HFF-Myc (cell line): ENCODE results near the gene HIKESHI.
A peak's percentile ranks its signal among the peaks of the same experiment; 100 is the strongest.

Experiments used
- DNase-seq: peaks from one replicate; pipeline ENCODE4 v3.0.0-alpha.2; 2011; ENCODE audit warnings: low read depth; ENCODE audit errors: extremely low read depth
- H3K4me3 ChIP-seq: replicated peaks from 2 replicates; pipeline ENCODE4 v1.5.1; 2011; ENCODE audit warnings: low read depth, mild to moderate bottlenecking, control low read depth, low read length
- TF ChIP-seq, protein P1 (sequence below): IDR thresholded peaks from 2 replicates; pipeline ENCODE4 v1.5.1; 2012; ENCODE audit warnings: mild to moderate bottlenecking, low read depth, low read length, control low read depth; ENCODE audit errors: missing control alignments

Gene HIKESHI

DNA sequence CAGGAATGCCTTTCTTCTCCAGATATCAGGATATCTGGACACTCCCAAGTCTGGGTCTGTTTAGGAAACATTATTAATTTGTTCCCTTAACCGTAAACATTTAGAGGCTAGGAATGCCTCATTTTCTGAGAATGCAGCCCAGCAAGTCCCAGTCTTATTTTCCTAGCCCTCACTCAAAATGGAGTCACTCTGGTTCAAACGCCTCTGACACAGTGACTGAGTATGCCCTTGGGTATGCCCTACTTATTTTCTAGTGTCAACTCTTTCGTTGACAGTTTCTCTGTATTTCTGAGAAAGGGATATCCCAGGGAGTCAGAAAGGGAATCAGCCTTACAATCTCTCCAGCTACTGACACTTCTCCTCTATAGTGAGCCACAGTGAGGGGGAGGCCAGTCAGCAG, 56.7 kb downstream of the HIKESHI start:
- TF ChIP-seq, protein P1, sequence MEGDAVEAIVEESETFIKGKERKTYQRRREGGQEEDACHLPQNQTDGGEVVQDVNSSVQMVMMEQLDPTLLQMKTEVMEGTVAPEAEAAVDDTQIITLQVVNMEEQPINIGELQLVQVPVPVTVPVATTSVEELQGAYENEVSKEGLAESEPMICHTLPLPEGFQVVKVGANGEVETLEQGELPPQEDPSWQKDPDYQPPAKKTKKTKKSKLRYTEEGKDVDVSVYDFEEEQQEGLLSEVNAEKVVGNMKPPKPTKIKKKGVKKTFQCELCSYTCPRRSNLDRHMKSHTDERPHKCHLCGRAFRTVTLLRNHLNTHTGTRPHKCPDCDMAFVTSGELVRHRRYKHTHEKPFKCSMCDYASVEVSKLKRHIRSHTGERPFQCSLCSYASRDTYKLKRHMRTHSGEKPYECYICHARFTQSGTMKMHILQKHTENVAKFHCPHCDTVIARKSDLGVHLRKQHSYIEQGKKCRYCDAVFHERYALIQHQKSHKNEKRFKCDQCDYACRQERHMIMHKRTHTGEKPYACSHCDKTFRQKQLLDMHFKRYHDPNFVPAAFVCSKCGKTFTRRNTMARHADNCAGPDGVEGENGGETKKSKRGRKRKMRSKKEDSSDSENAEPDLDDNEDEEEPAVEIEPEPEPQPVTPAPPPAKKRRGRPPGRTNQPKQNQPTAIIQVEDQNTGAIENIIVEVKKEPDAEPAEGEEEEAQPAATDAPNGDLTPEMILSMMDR, result no peak
- H3K4me3 ChIP-seq, result no peak overlapping the region
- DNase-seq, result no peak

DNA sequence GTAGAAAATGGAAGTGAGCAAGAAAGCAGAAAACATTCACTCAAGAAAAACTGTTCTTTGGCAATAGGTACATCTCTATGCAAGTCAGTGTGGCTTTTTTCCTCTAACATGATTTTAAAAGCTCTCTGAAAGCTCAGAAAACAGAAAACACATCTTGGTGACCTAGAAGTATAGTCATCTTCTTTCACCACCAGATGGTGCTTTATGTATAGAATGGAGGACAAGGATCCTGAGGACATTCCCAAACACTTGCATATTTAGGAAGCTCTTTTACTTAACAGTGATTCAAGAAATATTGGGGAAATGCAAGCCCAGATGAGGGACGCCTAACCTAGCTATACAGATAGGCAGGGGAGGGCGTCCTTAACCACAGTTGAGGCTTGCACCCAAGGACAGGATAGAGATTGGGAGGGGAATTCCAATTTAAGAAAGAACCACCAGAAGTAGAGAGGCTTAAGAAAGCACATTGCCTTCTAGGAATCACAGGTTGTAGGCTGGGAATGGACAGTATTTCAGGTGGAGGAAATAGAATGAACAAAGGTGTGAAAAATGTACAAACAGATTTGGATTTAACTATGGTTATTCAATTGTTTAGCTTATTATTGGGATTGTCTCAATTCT, 58.8 kb downstream of the HIKESHI start:
- peak; percentile 39 for DNase-seq
- TF ChIP-seq, protein P1, result peak; percentile 40
- H3K4me3 ChIP-seq, result no peak overlapping the region

DNA sequence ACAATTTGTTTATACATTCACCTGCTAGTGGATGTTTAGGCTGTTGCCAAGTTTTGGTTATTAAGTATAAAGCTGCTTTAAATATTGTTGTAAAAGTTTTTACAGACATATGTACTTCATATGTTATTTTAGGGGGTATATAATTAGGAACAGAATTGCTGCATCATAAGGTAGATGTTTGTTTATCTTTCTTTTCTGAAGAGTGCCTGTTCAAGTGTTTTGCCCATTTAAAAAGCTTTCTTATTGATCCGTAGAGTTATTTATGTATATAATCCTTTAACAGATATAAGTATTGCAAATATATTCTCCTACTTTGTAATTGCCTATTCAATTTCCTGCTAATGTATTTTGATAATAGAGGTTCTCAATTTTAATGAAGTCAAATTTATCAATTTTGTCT, 61.4 kb downstream of the HIKESHI start:
- H3K4me3 ChIP-seq, result no peak overlapping the region
- TF ChIP-seq, protein P1, result no peak
- DNase-seq, result no peak

DNA sequence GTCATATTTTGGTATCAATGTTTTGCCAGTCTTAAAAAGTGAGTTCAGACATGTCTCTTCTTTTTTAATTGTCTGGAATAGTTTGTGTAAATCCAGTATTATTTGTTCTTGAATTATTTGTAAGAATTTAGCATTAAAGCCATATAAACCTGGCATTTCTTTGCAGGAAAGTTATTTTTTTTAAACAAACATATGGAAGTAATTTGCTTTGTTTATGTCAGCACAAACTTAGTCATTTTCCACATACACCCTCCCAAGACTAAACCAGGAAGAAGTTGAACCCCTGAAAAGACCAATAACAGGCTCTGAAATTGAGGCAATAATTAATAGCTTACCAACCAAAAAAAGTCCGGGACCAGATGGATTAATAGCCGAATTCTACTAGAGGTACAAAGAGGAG, 63.5 kb downstream of the HIKESHI start:
- TF ChIP-seq, protein P1, result no peak
- DNase-seq, result peak; percentile 43
- no peak overlapping the region for H3K4me3 ChIP-seq

DNA sequence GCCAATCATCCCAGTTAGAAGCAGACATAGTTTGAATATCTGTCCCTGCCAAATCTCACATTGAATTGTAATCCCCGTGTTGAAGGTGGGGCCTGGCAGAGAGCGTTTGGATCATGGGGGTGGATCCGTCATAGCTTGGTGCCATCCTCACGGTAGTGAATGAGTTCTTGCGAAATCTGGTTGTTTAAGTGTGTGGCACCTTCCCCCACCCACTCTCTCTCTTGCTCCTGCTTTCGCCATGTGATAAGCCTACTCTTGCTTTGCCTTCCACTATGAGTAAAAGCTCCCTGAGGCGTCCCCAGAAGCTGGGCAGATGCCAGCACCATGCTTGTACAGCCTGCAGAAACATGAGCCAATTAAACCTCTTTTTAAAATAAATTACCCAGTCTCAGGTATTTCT, 67.6 kb downstream of the HIKESHI start:
- TF ChIP-seq, protein P1, result no peak
- no peak for DNase-seq

DNA sequence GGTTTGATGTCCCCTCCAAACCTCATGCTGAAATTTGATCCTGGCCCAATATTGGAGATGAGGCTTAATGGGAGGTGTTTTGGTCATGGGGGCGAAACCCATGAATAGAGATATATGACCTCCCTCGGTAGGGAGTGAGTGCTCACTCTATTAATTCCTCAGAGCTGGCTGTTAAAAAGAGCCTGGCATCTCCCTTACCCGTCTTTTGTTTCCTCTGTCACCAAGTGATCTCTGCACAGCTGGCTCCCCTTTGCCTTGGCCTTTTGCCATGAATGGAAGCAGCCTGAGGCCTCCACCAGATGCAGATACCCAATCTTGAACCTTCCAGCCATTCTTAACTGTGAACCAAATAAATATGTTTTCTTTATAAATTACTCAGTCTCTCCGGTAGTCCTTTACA, 68.1 kb downstream of the HIKESHI start:
- H3K4me3 ChIP-seq, result no peak overlapping the region
- no peak for DNase-seq
- TF ChIP-seq, protein P1, result no peak

More for the DNA sequence above, 67.6 kb downstream of the HIKESHI start:
- H3K4me3 ChIP-seq, result no peak overlapping the region

DNA sequence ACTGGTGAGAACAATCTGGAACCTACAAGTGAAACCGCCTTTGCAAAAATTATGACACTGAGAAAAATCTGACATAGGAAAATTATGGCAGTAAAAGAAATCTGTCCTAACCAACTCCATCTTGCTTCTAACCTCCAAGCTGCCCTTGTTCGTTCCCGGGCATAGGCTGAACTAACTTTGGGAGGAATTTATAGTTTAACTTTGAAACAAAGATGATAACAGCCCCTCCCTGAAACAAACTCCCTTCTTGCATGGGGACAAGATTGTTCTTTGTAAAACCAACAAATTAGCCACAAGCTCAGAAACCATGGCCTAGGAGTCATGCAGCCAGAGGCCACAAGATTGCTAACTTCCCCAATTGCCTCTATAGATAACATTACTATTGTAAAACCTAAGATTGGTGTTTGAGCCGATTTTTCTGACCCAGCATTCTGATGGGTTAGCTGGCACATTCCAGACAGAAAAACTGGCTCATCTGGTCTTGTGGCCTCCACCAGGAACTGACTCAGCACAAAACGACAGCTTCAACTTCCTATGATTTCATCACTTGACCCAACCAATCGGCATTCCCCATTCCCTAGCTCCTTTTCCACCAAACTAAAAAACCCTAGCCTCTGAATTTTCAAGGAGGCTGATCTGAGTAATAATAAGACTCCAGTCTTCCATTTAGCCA, 69.0 kb downstream of the HIKESHI start:
- TF ChIP-seq, protein P1, result no peak
- peak; percentile 25 for DNase-seq

More for the DNA sequence above, 69.0 kb downstream of the HIKESHI start:
- H3K4me3 ChIP-seq, result no peak overlapping the region
